BE2C (cell line): ENCODE results near the gene DACT3.

Source experiments
- DNase-seq: peaks from one replicate; pipeline ENCODE4 v3.0.0-alpha.2; 2020
- H3K27me3 ChIP-seq: fragments of 250-450 bp; sonication (Bioruptor Pico); 2 replicates; pipeline ENCODE4 v1.5.1; 2020; ENCODE audit warnings: mild to moderate bottlenecking
- H3K36me3 ChIP-seq: fragments of 250-450 bp; sonication (Bioruptor Pico); 2 replicates; pipeline ENCODE4 v1.5.1; 2020; ENCODE audit warnings: mild to moderate bottlenecking
- H3K4me1 ChIP-seq: fragments of 250-450 bp; sonication (Bioruptor Pico); 2 replicates; pipeline ENCODE4 v1.5.1; 2020
- H3K4me3 ChIP-seq: 2 replicates; pipeline ENCODE4 v1.5.1; 2011; ENCODE audit warnings: low read depth, low read length
- H3K9me3 ChIP-seq: fragments of 250-450 bp; sonication (Bioruptor Pico); 2 replicates; pipeline ENCODE4 v1.5.1; 2020
- CTCF ChIP-seq: IDR thresholded peaks from 2 replicates; pipeline ENCODE4 v1.5.1; 2012; ENCODE audit warnings: mild to moderate bottlenecking, low read depth, low read length

The DACT3 gene

GRCh38 chr19:46640656-46641055 lies 20.3 kb downstream of the DACT3 start:
- Histone ChIP-seq H3K4me1 (peaks cover 6% of the 10 kb centered on the region; the same call in 1 of the 2 replicates), H3K36me3 (no peaks in the 10 kb centered on the region), H3K27me3 (no peaks in the 10 kb centered on the region), H3K9me3 (no peaks in the 10 kb centered on the region), H3K4me3 (no peak overlapping the region)
- no peak for DNase-seq
- no peak for TF ChIP-seq CTCF

GRCh38 chr19:46639358-46640182 lies 21.4 kb downstream of the DACT3 start:
- no peaks in the 10 kb centered on the region for H3K9me3 ChIP-seq
- H3K36me3 ChIP-seq, result no peaks in the 10 kb centered on the region
- peak overlapping the region; percentile 69 for H3K4me3 ChIP-seq
- H3K4me1 ChIP-seq, result peaks cover 11% of the 10 kb centered on the region
- no peak for TF ChIP-seq CTCF
- peak; percentile 81 for DNase-seq
- H3K27me3 ChIP-seq, result no peaks in the 10 kb centered on the region

GRCh38 chr19:46637224-46637623 lies 23.8 kb downstream of the DACT3 start:
- H3K9me3 ChIP-seq, result no peaks in the 10 kb centered on the region
- H3K4me3 ChIP-seq, result no peak overlapping the region
- H3K27me3 ChIP-seq, result no peaks in the 10 kb centered on the region
- no peak for TF ChIP-seq CTCF
- H3K4me1 ChIP-seq, result peaks cover 19% of the 10 kb centered on the region
- DNase-seq, result no peak
- no peaks in the 10 kb centered on the region for H3K36me3 ChIP-seq

GRCh38 chr19:46635920-46636761 lies 24.8 kb downstream of the DACT3 start, which contains the start of gene GNG8:
Gene GNG8 (minus strand): TSS chr19:46636202. CDS start chr19:46634682, 1,520 bp downstream.
- no peak for DNase-seq
- Histone ChIP-seq H3K4me1 (peaks cover 29% of the 10 kb centered on the region), H3K27me3 (no peaks in the 10 kb centered on the region)

GRCh38 chr19:46634656-46635218 lies 26.2 kb downstream of the DACT3 start:
- H3K4me1 ChIP-seq, result peaks cover 33% of the 10 kb centered on the region
- H3K36me3 ChIP-seq, result no peaks in the 10 kb centered on the region
- no peaks in the 10 kb centered on the region for H3K9me3 ChIP-seq
- no peaks in the 10 kb centered on the region for H3K27me3 ChIP-seq
- no peak for DNase-seq
- TF ChIP-seq CTCF, result no peak
- H3K4me3 ChIP-seq, result peak overlapping the region; percentile 48

More at GRCh38 chr19:46635920-46636761, 24.8 kb downstream of the DACT3 start, which contains the start of gene GNG8:
- no peak for TF ChIP-seq CTCF
- H3K9me3 ChIP-seq, result no peaks in the 10 kb centered on the region
- H3K36me3 ChIP-seq, result no peaks in the 10 kb centered on the region
- no peak within 1 kb of the TSS for H3K4me3 ChIP-seq
